ENCODE measurements around the gene STX19.

Gene STX19

GRCh38 chr3:94036909-94037507, 8.6 kb upstream of the STX19 start:
- peak; percentile 17 to 21 for DNase-seq (ENCODE audit: low read depth in 2 of 2)

GRCh38 chr3:94026623-94027022, 1.8 kb downstream of the STX19 start:
- DNase-seq (ENCODE audit: low read depth in 2 of 2) = no peak

DNA sequence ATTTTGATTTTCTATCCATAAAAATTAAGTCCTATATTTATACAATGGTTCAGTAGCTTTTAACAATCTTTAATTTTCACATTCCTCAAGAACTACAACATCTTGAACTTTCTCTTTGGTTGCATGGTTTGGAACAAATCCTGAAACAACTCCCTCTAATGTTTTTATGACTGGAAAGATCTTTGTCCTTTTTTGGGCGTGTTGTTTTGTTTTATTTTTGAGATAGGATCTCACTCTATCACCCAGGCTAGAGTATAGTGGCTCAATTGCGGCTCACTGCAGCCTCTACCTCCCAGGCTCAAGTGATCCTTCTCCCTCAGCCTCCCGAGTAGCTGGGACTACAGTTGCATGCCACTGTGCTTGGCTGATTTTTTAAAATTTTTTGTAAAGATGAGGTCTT, 4.0 kb downstream of the STX19 start:
- peak; percentile 10 to 22 for DNase-seq (ENCODE audit: low read depth in 2 of 2)

GRCh38 chr3:94020293-94020692, 8.1 kb downstream of the STX19 start:
- no peak for DNase-seq (ENCODE audit: low read depth in 2 of 2)

DNA sequence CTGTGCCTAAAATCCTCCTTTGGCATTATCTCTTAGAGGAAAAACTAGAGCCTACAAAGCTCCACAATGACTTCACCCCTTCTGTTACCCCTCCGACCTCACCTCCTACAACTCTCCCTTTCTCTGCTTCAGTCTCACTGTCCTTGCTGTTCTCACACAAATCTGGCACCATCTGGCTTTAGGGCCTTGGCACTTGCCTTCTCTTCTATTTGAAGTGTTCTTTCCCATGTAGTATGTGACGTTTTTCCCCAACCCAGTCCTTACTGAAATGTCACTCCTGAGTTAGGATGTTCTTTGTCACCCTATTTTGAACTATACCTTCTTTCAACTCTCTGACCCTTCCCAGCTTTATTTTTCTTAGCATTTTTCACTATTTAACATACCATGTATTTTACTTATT, 8.7 kb downstream of the STX19 start:
- no peak for DNase-seq (ENCODE audit: low read depth in 2 of 2)

GRCh38 chr3:94015025-94015424, 13.4 kb downstream of the STX19 start:
- no peak for DNase-seq (ENCODE audit: low read depth in 2 of 2)

DNA sequence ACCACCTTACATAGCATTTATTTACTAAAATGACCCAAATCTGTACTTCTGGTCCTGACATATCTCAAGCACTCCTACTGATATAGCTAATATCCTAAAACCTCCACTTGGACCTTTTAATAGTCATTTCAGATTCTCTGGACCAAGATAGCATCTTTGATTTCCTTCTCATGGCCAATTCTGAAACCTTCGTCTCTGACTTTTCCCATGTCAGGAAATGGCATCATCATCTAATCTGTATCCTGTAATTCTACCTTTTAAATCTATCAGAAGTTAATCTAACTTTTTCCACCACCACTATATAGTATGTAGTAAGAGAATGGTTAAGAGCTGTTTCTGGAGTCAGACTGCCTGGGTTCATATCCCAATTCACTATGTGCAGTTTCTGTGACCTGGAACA, 16.2 kb downstream of the STX19 start:
- DNase-seq (ENCODE audit: low read depth in 2 of 2) = no peak

DNA sequence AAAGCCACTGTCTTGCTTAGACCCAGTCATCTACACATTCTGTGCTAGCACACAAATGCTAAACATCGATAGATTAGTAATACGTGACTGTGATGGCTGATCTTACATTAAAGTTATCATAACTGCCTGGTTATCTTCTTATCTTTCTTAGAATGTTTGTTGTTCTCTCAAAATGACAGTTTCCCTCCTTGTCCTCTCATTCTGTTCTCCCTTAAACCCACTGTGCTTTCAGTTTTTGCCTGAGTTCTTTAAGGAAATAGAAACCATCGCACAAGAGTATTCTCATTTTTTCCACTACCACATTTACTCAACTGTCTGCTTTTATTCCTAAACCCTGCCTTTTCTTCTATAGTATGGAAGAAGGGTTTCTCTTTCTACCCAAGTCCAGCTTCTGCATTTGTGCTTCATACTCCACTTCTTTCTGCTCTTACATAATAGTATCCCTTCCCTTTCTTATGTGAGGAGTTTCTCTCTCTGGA, 17.1 kb downstream of the STX19 start:
- DNase-seq (ENCODE audit: low read depth in 2 of 2) = no peak

DNA sequence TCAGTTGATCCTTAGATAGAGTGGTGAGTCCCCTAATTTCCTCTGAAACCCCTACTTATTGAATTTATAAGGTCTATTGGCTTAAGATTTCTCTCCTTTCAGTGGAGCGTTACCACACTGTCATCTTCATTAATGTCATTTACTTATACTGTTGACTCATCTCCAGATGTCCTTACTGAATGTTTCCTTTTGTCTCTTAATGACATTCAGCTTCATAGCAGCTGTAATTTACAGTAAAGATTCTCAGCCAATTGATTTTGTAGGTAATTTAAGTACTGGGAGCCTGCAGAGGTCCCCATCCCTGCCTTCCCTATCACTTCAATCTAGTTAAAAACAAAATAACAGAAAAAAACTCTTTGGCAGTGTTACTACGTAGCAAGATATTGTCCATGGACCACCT, 18.8 kb downstream of the STX19 start:
- DNase-seq (ENCODE audit: low read depth in 2 of 2) = no peak

DNA sequence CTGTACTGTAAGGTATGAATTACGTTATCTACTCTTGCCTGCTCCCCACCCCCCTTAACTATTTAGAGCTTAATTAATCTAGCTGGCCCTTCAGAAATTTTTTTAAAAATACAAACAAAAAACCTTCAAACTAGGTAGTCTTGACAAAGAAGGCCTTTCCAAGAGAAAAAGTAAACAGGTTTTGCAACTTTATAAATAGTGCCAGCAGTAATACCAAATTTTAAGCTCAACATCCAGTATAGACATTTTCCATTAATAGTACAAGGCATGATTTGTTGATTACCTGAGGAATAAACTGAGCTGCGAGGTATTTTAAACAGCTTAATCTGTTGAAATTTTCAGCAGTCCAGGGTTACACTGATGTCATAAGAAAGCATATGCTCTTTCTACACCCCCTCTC, 20.1 kb downstream of the STX19 start:
- no peak for DNase-seq (ENCODE audit: low read depth in 2 of 2)

DNA sequence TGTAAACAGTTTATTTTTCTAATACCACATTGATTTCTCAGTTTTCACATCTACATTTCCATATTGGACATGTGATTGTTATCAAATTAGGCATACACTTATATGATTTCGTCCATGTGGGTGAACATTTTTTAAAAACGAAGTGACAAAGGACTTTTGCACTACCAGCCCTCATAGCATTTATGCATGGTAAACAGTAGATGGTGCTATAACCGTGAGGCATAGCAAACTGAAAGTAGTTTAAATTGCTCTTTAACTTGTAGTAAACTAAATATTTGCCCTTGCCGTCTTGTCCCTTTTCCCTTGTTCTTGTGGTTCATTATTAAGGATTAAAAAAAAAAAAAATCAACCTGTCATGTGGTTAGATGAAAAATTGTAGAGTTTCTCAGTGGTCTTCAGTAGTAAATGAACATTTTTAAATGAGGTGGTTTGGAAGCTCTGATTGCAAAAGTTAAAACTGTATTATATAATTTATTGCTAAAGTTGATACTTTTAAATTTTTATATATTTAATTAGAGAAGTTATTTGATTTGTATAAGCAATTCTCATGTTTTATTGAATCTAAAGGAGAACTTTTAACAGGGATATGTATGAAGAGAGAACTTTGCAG, 24.0 kb downstream of the STX19 start:
- DNase-seq (ENCODE audit: low read depth in 2 of 2) = peak in 1 of 2 experiments; percentile 38

- DNase-seq (ENCODE audit: low read depth in 2 of 2) = no peak
Observed at GRCh38 chr3:94001827-94002495, 26.4 kb downstream of the STX19 start.

- DNase-seq (ENCODE audit: low read depth in 2 of 2) = no peak
Observed at GRCh38 chr3:94001191-94001590, 27.2 kb downstream of the STX19 start.

DNA sequence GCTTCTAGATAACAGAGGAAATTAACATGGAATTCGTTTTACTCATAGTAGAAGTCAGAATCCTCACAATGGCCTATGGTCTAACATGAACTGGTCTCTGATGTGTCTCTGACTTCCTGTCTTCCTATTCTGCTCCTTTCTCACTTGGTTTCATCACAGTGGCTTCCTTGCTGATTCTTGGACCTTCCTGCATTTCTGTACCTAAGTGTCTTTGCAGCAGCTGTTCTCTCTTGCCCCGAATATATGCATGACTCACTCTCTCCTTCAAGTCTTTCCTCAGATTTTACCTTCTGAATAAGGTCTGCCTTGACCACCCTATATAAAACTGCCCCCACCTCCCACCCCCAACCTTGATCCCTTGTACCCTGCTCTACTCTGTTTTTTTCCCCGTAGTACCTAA, 34.3 kb downstream of the STX19 start:
- DNase-seq (ENCODE audit: low read depth in 2 of 2) = no peak

DNA sequence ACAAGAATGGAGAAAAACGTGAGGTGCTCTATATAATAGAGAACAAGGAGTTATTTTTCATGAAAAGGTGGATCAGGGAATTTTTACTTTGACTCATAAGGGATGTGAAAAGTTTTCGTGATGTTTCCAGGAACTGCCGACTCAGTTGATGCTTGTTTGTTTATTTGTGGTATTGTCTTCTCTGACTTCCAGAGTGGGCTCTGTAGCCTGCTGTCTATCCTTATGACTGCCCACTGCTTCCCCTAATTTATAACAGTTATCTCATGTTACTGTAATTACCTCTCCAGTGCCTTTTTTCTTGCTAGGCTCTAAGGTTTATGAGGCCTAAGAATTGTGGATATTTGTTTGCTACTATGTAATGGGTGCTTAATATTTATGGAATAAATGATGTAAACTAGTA, 36.2 kb downstream of the STX19 start:
- no peak for DNase-seq (ENCODE audit: low read depth in 2 of 2)

GRCh38 chr3:93991631-93992030, 36.8 kb downstream of the STX19 start:
- no peak for DNase-seq (ENCODE audit: low read depth in 2 of 2)

- DNase-seq (ENCODE audit: low read depth in 2 of 2) = no peak
Observed at GRCh38 chr3:93989241-93989640, 39.2 kb downstream of the STX19 start.

GRCh38 chr3:93988764-93989163, 39.6 kb downstream of the STX19 start:
- DNase-seq (ENCODE audit: low read depth in 2 of 2) = no peak

GRCh38 chr3:93988283-93988682, 40.1 kb downstream of the STX19 start:
- DNase-seq (ENCODE audit: low read depth in 2 of 2) = no peak

- DNase-seq (ENCODE audit: low read depth in 2 of 2) = no peak
Observed at GRCh38 chr3:93984618-93985017, 43.8 kb downstream of the STX19 start.

- DNase-seq (ENCODE audit: low read depth in 2 of 2) = no peak
Observed at GRCh38 chr3:93983408-93983807, 45.0 kb downstream of the STX19 start.

- DNase-seq (ENCODE audit: low read depth in 2 of 2) = no peak
Observed at GRCh38 chr3:93981649-93982048, 46.7 kb downstream of the STX19 start.
